ENCODE data around the gene CYP39A1. TPM values are rescaled to one million over a fixed set of nuclear protein-coding genes. Genes with fewer than 3 reads are reported as not detected.

Gene CYP39A1
- total RNA-seq = not detected

- Mint-ChIP-seq H3K4me1 (peaks cover 10% of the 10 kb centered on the region), H3K9me3 (no peaks in the 10 kb centered on the region), H3K27me3 (peaks cover 39% of the 10 kb centered on the region), H3K4me3 (peak within 1 kb of the TSS; percentile 79), H3K36me3 (ENCODE audit: low read depth) (no peaks in the 10 kb centered on the region), H3K27ac (peak within 1 kb of the TSS; percentile 23)
- peak; percentile 100 for ATAC-seq (replicated peaks)
These were observed at the start of gene CYP39A1, which contains the start of gene SLC25A27 for GRCh38 chr6:46652603-46653438. Gene CYP39A1, minus strand, starts transcription at chr6:46652818. Its CDS starts 236 bp downstream, at chr6:46652582. Gene SLC25A27, plus strand, starts transcription at chr6:46652975. Its CDS starts 218 bp downstream, at chr6:46653193.

- Mint-ChIP-seq H3K36me3 (ENCODE audit: low read depth) (no peaks in the 10 kb centered on the region), H3K27ac (no peak overlapping the region), H3K9me3 (no peaks in the 10 kb centered on the region), H3K27me3 (peaks cover 34% of the 10 kb centered on the region), H3K4me1 (no peaks in the 10 kb centered on the region), H3K4me3 (no peak overlapping the region)
- ATAC-seq (replicated peaks) = no peak
These were observed 47.4 kb upstream of the CYP39A1 start for GRCh38 chr6:46699970-46700369.

GRCh38 chr6:46690911-46691451 lies 38.4 kb upstream of the CYP39A1 start:
- Mint-ChIP-seq H3K4me3 (no peak overlapping the region), H3K27me3 (peaks cover 14% of the 10 kb centered on the region), H3K27ac (no peak overlapping the region), H3K9me3 (no peaks in the 10 kb centered on the region), H3K4me1 (no peaks in the 10 kb centered on the region), H3K36me3 (ENCODE audit: low read depth) (no peaks in the 10 kb centered on the region)
- ATAC-seq (replicated peaks) = no peak

GRCh38 chr6:46690141-46690755 lies 37.6 kb upstream of the CYP39A1 start:
- peaks cover 7% of the 10 kb centered on the region for H3K27me3 Mint-ChIP-seq
- no peaks in the 10 kb centered on the region for H3K36me3 Mint-ChIP-seq (ENCODE audit: low read depth)
- H3K4me3 Mint-ChIP-seq = no peak overlapping the region
- H3K9me3 Mint-ChIP-seq = no peaks in the 10 kb centered on the region
- H3K4me1 Mint-ChIP-seq = no peaks in the 10 kb centered on the region
- ATAC-seq (replicated peaks) = no peak
- H3K27ac Mint-ChIP-seq = no peak overlapping the region

DNA sequence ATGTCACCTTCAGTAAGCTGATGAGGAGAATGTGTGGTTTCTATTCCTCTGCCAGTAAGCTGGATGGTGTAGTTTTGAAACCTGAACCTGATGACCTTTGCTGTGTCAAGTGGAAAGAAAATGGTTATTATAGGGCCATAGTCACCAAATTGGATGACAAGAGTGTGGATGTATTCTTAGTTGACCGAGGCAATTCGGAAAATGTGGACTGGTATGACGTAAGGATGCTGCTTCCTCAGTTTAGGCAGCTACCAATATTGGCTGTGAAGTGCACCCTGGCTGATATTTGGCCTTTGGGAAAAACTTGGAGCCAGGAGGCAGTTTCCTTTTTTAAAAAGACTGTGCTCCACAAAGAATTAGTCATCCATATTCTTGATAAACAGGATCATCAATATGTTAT lies 37.0 kb upstream of the CYP39A1 start:
- Mint-ChIP-seq H3K36me3 (ENCODE audit: low read depth) (no peaks in the 10 kb centered on the region), H3K9me3 (no peaks in the 10 kb centered on the region), H3K27me3 (peaks cover 7% of the 10 kb centered on the region), H3K27ac (no peak overlapping the region), H3K4me1 (no peaks in the 10 kb centered on the region), H3K4me3 (no peak overlapping the region)
- no peak for ATAC-seq (replicated peaks)

GRCh38 chr6:46688966-46689335 lies 36.3 kb upstream of the CYP39A1 start:
- Mint-ChIP-seq H3K4me3 (no peak overlapping the region), H3K27ac (no peak overlapping the region), H3K36me3 (ENCODE audit: low read depth) (no peaks in the 10 kb centered on the region), H3K9me3 (no peaks in the 10 kb centered on the region), H3K4me1 (no peaks in the 10 kb centered on the region), H3K27me3 (peaks cover 7% of the 10 kb centered on the region)
- no peak for ATAC-seq (replicated peaks)

GRCh38 chr6:46688117-46688965 lies 35.7 kb upstream of the CYP39A1 start:
- H3K4me1 Mint-ChIP-seq = no peaks in the 10 kb centered on the region
- no peaks in the 10 kb centered on the region for H3K9me3 Mint-ChIP-seq
- no peaks in the 10 kb centered on the region for H3K36me3 Mint-ChIP-seq (ENCODE audit: low read depth)
- H3K27ac Mint-ChIP-seq = no peak overlapping the region
- ATAC-seq (replicated peaks) = no peak
- H3K4me3 Mint-ChIP-seq = no peak overlapping the region
- peaks cover 7% of the 10 kb centered on the region for H3K27me3 Mint-ChIP-seq

DNA sequence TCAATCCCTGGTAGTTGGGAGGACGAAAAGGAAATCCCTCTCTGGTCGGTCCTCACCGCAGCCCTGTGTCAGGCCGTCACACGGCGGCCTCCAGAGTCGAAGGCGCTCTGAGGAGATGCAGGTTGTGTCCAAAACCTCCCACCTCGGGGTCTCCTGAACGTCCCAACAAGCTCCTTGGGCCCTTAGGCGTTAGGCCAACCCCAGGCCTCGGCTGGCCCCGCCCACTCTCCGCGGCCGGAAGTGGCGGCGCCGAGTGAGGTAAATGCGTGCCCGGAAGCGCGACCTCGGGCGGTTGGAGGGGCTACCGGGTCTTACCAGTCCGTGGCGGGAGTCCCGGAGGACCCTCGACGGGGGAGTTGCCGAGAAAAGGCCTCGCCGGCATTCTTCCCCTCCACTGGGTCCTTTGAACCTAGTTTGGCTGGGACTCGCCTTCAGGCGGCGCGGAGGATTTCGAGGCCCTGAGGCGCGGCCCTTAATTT lies 35.0 kb upstream of the CYP39A1 start, which contains the start of gene TDRD6:
TDRD6 (plus strand) TSS at position 267 of the 479 bp plus-strand sequence. CDS start 244 bp downstream, outside the sequence.
- no peak for ATAC-seq (replicated peaks)
- peaks cover 7% of the 10 kb centered on the region for H3K27me3 Mint-ChIP-seq
- H3K27ac Mint-ChIP-seq = no peak within 1 kb of the TSS
- no peaks in the 10 kb centered on the region for H3K9me3 Mint-ChIP-seq
- H3K4me3 Mint-ChIP-seq = no peak within 1 kb of the TSS
- H3K4me1 Mint-ChIP-seq = no peaks in the 10 kb centered on the region
- no peaks in the 10 kb centered on the region for H3K36me3 Mint-ChIP-seq (ENCODE audit: low read depth)

DNA sequence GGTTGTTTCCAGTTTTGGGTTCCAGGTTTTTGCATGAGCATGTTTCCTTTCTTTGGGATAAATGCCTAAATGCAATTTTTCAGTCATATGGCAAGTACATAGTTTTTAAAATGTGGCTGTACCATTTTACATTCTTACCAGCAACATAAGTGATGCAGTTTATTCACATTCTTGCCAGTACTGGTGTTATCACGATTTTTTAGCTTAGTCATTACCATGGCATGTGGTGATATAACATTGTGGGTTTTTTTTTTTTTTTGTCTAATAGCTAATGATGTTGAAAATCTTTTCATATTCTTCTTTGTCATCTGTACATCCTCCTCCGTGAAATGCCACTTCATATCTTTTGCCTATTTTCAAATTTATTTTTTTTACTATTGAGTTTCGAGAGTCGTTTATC lies 32.2 kb upstream of the CYP39A1 start:
- ATAC-seq (replicated peaks) = no peak
- Mint-ChIP-seq H3K4me3 (no peak overlapping the region), H3K27ac (no peak overlapping the region), H3K27me3 (peaks cover 11% of the 10 kb centered on the region), H3K4me1 (no peaks in the 10 kb centered on the region), H3K9me3 (no peaks in the 10 kb centered on the region), H3K36me3 (ENCODE audit: low read depth) (no peaks in the 10 kb centered on the region)

DNA sequence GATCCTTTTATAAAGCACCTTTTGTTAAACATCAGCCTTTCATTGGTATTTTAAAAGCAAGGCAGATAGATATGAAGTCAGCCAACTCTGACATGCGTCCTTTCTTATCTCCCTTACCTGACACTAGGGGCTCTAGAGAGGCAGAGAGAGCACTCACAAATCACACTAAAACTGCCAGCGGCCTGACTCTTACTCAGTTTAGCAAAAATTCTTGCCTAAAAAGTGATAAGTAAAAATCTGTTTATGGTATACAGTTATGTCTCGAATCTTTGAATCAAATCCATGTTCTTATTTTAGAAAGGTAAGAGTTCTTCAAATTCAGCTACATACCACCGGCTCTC lies 24.7 kb upstream of the CYP39A1 start:
- no peaks in the 10 kb centered on the region for H3K4me1 Mint-ChIP-seq
- no peaks in the 10 kb centered on the region for H3K9me3 Mint-ChIP-seq
- no peak overlapping the region for H3K4me3 Mint-ChIP-seq
- H3K27me3 Mint-ChIP-seq = peaks cover 11% of the 10 kb centered on the region
- no peak for ATAC-seq (replicated peaks)
- H3K36me3 Mint-ChIP-seq (ENCODE audit: low read depth) = no peaks in the 10 kb centered on the region
- H3K27ac Mint-ChIP-seq = no peak overlapping the region

DNA sequence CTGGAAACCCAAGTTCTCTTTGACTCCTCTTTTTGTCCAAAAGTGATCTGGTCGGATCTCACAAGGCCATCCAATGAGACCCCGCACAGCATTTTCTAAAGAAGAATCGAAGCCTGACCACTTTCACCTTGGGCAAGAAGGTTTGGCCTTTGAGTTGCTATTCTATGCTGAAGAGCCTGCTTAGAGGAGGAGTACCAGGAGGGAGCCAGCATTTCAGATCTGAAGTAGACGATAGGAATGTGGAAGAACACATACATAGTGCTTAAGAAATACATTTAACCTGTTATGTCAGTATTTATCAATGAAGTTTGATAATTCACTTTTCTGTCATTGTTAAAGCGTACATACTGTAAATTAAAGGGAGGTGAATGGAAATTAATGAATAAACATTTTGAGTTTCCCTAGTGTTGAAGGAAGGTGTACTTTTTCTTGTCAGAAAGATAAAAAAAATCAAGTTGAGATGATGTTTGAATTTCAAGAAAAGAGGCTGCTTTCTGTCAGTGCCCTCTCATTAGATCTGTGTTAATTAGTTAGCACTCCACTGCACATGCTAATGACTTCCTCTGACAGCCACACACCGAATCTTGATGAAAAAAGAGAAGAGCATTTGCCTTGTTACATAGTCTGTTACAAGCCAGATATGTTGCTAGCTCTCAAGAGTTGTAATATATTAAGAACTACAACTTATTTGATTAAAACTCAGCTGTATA lies 24.1 kb upstream of the CYP39A1 start:
- Mint-ChIP-seq H3K27me3 (peaks cover 11% of the 10 kb centered on the region), H3K4me3 (no peak overlapping the region), H3K27ac (no peak overlapping the region), H3K36me3 (ENCODE audit: low read depth) (no peaks in the 10 kb centered on the region), H3K4me1 (no peaks in the 10 kb centered on the region), H3K9me3 (no peaks in the 10 kb centered on the region)
- ATAC-seq (replicated peaks) = no peak

GRCh38 chr6:46674410-46674809 lies 21.8 kb upstream of the CYP39A1 start:
- Mint-ChIP-seq H3K27me3 (no peaks in the 10 kb centered on the region), H3K9me3 (no peaks in the 10 kb centered on the region), H3K36me3 (ENCODE audit: low read depth) (no peaks in the 10 kb centered on the region), H3K4me3 (no peak overlapping the region), H3K4me1 (no peaks in the 10 kb centered on the region), H3K27ac (no peak overlapping the region)
- ATAC-seq (replicated peaks) = no peak

- H3K4me3 Mint-ChIP-seq = no peak overlapping the region
- H3K27ac Mint-ChIP-seq = no peak overlapping the region
- ATAC-seq (replicated peaks) = no peak
These were observed 14.8 kb upstream of the CYP39A1 start for GRCh38 chr6:46667377-46667776.

GRCh38 chr6:46661483-46661882 lies 8.9 kb upstream of the CYP39A1 start:
- Mint-ChIP-seq H3K9me3 (no peaks in the 10 kb centered on the region), H3K4me3 (no peak overlapping the region), H3K36me3 (ENCODE audit: low read depth) (no peaks in the 10 kb centered on the region), H3K27ac (no peak overlapping the region), H3K4me1 (no peaks in the 10 kb centered on the region), H3K27me3 (no peaks in the 10 kb centered on the region)
- no peak for ATAC-seq (replicated peaks)

More at GRCh38 chr6:46667377-46667776, 14.8 kb upstream of the CYP39A1 start:
- no peaks in the 10 kb centered on the region for H3K9me3 Mint-ChIP-seq
- H3K4me1 Mint-ChIP-seq = no peaks in the 10 kb centered on the region
- H3K27me3 Mint-ChIP-seq = peaks cover 3% of the 10 kb centered on the region
- H3K36me3 Mint-ChIP-seq (ENCODE audit: low read depth) = no peaks in the 10 kb centered on the region
